HG02588 (cell line): ENCODE measurements around the gene KCNB1.
"Not testable (repeated sequence)": the region's sequence is repeated elsewhere in the genome, so short reads cannot be mapped to it uniquely, and the experiment has no call there.

ENCODE experiments used
- ATAC-seq: cut with Tn5 transposase; IDR thresholded peaks from one replicate; pipeline ENCODE4 v1.9.1; 2021; ENCODE audit warnings: mild to moderate bottlenecking, moderate library complexity; ENCODE audit not compliant: unreplicated experiment

The KCNB1 gene

DNA sequence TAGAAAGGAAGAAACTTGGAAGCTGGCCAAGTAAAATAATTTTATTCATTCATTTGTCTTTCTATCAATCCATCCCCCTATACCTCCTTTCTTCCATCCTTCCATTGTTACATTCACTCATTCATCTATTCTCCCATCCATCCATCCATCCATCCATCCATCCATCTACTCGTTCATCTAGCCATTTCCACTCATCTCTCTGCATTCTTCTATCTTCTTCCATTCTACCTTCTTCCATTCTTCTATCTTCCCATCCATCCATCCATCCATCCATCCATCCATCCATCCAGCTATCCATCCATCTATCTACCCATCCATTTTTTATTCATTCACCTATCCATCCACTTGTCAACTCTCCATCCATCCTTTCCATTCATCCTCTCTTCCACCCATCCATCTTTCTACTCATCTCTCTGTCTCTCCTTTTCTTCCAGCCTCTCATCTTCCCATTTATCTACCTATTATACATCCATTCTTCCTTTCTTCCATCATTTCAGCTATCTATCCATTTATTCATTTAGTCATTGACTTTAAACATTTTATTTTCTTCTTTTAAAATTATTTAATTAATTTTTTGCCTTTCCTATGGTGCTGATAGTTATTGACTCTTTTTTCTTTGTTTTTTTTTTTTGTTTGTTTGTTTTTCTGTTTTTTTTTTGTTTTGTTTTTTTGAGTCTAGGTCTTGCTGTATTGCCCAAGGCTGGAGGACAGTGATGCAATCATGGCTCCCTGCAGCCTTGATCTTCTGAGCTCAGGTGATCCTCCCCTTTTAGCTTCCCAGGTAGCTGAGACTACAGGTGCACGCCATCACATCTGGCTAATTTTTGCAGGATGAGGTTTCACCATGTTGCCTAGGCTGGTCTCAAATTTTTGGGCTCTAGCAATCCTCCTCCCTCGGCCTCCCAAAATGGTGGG, 151.5 kb downstream of the KCNB1 start:
- no peak for ATAC-seq

DNA sequence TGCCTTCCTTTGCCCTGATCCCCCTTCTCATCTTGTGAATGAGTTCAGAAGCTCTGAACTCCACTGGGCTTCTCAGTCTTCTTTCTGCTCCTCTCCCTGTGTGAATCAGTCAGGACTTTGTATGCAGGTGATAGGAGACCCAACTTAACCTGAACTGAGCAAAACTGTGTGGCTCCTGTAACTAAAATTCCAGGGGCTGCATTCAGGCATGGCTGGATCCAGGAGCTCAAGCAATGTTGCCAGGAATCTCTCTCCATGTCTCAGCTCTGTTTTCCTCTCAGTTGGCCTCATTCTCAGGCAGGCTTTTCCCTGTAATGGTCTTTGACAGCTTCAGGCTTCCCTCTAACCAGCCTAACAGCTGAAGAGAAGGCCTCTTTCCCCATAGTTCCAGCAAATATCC, 153.7 kb downstream of the KCNB1 start:
- no peak for ATAC-seq

DNA sequence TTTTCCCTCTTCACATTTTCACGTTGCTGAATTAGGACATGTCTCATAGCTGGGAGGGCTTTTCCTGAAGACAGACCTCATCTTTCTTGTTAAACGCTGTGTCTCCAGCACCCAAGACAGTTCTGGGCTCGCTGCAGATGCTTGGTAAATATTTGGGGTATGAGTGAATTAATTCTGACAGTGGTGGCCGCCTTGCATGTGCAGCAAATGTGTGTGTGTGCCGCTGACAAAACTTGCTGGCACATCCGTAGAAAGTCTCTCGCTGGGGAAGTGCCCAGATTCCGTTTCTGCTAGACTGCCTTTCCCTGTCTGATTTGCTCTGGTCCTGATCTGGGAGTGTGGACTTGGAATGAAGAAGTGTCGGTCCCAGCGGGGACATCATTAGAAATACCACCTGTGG, 156.4 kb downstream of the KCNB1 start:
- ATAC-seq: no peak

DNA sequence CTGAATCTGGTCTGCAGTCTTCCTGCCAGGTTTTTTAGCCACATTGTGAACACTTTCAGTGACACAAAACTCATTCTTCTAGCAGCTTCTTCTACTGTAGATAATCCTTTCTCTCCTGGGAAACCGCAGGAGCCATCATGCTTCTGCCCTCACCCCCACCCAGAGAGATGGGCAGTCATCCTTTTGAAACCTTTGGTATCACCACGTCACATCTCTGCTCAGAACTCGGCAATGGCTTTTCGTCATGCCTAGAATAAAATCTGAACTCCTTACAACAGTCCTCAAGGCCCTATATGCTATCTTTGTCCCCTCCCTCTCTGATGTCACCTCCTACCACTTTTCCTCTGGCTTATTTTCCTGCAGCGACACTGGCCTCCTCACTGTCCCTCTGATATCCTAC, 158.2 kb downstream of the KCNB1 start:
- ATAC-seq: no peak

DNA sequence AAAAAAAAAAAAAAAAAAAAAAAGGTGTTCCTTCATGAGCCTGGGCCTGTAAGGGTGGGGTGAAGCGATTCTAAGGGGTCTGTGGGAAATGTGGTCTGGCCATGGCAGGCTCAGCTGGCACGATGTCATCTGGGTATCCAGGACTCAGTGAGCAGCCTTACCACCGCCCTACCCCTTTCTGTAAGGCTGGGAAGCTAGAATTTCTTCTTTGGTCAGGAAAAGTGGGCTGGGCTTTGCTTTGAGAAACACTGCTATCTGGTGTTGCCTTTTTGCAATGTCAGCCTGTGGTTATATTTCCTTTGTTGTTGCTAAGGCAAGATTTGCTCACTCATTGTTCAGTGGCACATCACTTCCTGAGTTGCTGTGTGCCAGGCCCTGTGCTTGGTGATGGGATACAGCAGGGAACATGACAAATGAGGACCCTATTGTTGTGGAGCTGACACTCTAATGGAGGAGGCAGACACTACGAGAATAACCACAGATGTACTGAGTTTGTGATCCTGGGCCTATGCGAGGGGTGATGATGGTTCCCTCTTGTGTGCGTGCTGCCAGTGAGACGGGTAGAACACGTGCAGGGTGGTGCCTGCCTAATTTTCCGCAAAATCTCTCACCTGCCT, 158.7 kb downstream of the KCNB1 start:
- no peak for ATAC-seq

DNA sequence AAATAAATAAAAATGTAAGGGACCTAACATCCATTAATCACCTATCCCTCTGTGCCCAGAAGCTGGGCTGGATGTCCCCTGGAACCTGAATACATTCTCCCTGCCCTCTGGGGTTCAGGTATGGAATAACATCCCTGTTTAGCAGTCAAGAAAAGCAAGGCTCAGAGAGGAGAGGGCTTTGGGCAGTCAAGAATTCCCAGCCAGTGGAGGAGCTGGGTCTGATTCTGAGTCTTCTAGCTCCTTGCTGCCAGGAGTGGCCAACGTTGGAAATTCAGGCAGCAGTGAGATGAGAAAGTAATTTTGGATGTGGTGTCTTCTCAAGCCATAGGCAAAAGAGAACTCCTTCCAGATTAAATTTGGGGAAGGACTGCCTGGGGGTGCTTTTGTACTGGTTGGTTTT, 162.0 kb downstream of the KCNB1 start:
- ATAC-seq: no peak

DNA sequence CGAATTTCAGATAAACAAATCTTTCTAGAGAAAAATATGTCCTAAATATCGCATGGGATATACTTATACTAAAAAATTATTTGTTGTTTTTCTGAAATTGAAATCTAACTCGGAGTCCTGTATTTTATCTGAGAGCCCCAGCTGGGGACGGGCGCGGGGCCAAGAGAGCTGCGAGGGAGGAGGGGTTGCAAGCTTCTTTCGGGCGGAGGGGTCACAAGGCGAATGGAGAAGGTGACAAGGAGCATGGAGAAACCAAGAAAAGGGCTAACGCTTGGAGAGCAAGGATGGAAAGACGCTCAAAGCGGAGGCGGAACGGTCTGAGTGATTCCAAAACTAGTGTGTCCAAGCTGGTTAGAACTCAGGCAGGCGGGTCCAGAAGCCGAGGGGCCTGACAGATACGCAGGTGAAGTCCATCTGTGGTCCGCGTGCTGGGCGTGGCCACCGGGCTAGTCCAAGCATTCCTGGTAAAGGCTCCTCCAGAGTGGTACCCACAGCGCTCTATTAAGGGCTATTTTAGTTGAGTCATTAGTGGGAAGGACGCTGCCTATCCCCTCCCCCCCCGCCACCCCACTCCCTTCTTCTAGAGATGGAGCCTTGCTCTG, 163.2 kb downstream of the KCNB1 start:
- ATAC-seq: no peak

DNA sequence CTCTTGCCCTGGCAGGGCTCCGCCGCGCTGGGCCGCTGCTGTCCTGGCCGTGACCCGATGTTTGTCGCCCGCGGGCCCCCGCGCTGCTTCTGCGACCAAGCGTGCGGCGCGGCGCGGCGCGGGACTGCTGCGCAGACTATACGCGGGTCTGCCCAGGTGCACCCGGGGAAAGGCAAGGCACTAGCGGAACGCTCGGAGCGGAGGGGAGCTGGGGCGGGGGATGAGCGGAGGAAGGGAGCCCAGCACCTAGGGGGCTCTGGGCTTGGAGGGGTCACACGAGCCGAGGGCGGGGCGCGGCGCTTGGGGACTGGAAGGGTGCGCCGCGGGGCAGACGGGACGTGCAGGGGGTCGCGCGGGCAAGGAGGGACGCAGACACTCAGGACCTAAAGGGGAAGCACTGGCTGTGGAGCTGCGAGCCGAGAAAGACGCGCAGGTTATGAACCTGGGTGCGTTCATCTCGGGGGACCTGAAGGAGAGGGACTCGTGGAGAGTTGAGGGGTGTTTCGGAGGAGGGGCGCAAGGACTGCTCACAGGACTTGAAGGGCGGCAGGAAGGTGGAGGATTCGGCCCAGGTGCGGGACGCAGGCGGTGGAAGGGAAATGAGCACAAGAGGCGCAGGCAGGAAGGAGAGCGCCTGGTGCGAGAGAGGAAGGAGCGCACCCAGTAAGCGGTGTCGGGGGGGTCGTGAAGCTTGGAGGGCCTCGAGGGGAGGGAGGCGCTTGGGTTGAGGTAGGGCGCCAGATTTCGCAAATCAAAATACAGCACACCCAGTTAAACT, 163.8 kb downstream of the KCNB1 start:
- no peak for ATAC-seq

DNA sequence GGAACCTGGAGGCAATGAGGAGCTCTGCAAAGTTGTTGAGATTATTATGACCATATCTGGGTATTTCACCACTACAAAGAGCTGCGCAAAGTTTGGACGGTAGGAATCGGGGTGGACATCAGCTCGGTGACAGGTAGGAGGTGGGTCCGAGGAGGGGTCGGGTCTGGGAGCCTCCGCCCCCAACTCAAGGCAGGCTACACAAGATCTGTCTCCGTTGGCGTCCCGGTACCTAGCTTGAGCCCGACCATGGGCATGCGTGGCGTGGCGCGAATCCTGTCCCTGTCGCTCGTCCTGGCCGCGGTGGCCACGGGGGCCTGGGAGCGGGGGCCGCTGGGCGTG, 164.4 kb downstream of the KCNB1 start:
- ATAC-seq: no peak

DNA sequence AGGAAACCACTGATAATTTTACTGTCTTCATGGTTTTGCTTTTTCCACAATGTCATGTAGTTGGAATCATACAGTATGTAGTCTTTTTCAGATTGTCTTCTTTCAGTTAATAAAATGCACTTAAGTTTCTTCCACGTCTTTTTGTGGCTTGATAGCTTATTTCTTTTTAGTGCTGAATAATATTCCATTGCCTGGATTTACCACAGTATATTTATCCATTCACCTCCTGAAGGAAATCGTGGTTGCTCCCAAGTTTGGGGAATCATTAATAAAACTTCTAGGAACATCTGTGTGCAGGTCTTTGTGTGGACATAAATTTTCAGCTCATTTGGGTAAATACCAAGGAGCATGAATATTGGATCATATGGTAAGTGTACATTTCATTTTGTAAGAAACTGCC, 165.8 kb downstream of the KCNB1 start:
- ATAC-seq: no peak

DNA sequence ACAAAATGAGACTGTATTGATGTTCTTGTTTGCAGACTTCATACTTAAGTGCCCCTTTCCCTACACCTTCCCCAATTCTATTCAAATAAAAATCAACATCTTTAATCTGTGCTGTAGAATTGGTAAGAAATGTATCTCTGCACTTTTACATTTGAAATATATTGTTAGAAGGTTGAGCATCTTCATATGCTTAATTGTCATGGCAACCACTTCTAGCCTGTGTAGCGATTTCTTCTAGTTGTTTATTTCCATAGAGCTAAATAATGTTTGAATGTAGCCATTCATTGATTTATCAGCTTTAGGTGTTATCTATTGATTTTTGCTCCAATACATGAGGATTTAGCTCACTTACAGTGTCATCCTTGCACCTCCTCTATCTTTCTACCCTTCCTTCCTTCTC, 166.9 kb downstream of the KCNB1 start:
- ATAC-seq: no peak

DNA sequence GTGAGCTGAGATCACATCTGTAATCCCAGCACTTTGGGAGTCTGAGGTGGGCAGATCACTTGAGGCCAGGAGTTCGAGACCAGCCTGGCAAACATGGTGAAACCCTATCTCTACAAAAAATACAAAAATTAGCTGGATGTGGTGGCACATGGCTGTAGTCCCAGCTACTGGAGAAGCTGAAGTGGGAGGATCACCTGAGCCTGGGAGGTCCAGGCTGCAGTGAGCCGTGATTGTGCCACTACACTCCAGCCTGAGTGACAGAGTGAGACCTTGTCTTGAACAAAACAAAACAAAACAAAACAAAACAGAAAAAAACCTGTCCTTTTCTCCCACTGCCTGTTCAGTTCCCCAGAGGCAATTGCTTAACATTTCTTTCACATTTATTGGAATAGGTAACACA, 168.4 kb downstream of the KCNB1 start:
- ATAC-seq: not testable (repeated sequence)
